GM21528 (cell line): ENCODE data around the gene TIFAB.
"Not testable (repeated sequence)": the region's sequence is repeated elsewhere in the genome, so short reads cannot be mapped to it uniquely, and the experiment has no call there.

Source experiments
- ATAC-seq: cut with Tn5 transposase; IDR thresholded peaks from one replicate; pipeline ENCODE4 v1.9.1; 2021; ENCODE audit warnings: mild to moderate bottlenecking, moderate library complexity; ENCODE audit not compliant: unreplicated experiment, low FRiP score

Gene TIFAB

DNA sequence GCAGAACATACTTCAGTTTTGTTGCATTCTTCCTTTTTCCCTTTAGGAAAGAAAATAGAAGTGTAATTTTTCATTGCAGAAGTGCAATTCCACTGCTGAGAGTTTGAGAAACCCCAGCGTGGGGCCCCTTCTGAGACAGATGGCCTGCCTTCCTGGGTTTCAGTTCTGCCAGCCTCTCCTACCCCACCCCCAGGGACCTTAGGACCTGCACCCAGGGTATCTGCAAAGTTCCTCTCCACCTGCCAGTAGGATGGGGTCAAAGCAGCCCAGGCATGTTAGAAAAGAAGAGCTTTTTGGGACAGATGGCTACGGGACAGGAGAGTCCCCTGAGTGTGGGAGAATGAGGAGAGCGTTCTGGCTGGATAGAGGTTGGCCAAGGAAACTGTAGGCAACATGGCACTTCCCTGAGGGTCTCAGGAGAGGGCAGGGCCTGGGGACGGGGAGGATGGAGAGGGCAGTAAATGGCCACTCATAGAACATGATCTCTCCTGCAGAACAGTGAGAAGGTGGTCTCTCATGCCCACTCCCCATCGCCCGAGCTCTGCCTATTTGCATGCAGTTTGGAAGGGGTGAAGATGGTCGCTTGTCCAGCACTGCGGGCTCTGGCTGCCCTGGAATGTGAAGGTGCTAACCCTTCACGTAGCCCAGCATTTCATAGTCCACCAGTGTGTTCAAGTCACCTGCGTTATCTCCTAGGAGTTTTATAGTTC is at the start of gene TIFAB:
Gene TIFAB, minus strand, starts transcription at position 31 of the 710 bp plus-strand sequence. CDS start 2,412 bp downstream, outside the sequence.
- no peak for ATAC-seq

DNA sequence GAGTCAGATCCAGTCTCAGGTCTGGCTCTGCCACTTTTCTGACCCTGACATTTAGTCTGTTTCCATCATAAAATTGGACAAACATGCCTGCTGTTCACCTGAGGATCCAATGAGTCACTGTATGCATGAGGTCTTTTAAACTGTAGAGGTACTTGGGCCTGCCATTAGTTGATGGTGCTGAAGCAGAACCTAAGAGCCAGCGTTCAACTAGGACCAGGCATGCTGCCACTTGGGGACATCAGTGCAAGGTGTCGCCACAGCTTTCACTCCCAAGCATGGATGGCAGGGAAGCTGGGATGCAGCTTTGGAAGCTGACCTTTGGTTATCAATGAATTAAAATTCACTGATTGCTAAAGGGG is 46.5 kb upstream of the TIFAB start:
- no peak for ATAC-seq

DNA sequence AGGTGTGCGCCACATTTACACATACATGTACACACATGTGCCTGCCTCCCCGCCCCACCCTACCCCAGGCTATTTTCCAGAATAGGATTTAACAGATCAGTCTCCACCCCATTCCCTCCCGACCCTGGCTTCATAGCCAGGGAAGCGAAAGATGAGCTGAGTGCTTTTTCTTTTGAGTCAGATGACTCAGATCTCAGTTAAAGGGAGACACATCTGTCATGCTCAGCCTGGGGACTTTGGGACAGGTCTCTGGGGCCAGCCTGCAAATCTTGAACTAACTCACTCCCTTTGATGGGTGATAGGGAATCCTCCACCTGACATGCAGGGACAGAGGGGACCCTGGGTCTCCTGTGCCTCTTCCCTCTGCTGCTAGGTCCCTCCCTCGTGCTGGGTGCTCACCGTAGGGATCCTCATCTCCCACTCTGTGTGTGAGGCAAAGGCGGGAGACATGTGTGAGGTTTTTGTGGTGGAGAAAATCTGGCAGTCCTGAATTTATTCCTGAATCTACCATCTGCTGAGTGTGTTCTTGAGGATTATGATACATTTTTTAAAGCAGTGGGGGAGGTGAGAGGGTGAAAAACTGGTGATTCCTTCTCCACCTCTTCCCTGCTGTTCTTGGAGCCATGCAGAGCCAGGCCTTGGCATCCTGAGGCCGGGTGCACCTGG is 46.0 kb upstream of the TIFAB start:
- ATAC-seq, result no peak

DNA sequence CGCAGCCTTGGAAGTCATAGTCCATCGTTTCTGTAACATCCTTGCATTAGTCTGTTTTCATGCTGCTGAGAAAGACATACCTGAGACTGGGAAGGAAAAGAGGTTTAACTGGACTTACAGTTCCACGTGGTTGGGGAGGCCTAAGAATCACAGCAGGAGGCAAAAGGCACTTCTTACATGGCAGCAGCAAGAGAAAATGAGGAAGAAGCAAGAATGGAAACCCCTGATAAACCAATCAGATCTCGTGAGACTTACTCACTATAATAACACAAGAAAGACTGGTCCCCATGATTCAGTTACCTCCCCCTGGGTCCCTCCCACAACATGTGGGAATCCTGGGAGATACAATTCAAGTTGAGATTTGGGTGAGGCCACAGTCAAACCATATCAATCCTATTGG is 43.4 kb upstream of the TIFAB start:
- not testable (repeated sequence) for ATAC-seq

GRCh38 chr5:135494196-135494595 is 42.0 kb upstream of the TIFAB start:
- no peak for ATAC-seq

DNA sequence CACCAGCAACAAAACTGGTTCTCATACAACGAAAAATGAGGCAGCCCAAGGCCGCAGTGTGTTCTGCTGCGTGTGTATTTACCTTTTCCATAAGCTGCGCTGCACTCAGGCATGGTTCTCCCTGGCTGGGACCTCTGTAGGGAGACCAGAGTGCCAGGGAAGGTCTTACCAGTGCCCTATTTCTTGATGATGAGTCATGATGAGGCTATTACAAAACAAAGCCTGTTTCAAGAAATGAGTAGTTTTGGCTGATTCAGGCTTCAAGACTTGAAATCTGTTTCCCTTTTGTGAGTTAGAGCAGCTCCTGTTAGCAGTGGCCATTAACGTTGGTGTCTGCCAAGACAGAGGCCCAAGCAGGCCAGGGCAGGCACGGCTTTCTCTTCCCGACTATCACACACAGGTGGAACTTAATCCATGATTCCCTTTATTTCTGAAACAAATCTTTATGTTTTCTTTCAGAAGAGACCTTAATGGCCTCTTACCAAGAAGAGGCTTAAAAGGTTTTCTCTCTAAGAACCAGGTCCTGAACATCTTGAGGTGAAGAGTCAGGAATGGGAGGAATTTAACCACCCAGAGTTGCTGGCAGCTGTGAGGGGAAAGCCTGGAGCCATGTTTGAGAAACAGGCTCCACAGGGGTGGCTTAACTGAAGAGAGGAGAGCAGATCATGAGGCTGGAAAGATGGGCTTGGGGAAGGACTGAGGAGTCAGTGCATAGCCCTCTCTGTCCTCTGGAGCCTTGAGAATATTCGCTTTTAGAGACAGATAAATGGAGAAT is 41.4 kb upstream of the TIFAB start:
- ATAC-seq, result no peak

GRCh38 chr5:135492319-135492626 is 40.1 kb upstream of the TIFAB start:
- ATAC-seq, result no peak

GRCh38 chr5:135491552-135492318 is 39.6 kb upstream of the TIFAB start:
- ATAC-seq, result no peak

- no peak for ATAC-seq
Measured at GRCh38 chr5:135491038-135491551, 38.9 kb upstream of the TIFAB start.

- no peak for ATAC-seq
Measured at GRCh38 chr5:135490245-135491037, 38.3 kb upstream of the TIFAB start.

GRCh38 chr5:135489466-135490244 is 37.5 kb upstream of the TIFAB start:
- no peak for ATAC-seq

GRCh38 chr5:135488727-135489465 is 36.7 kb upstream of the TIFAB start:
- ATAC-seq, result no peak

DNA sequence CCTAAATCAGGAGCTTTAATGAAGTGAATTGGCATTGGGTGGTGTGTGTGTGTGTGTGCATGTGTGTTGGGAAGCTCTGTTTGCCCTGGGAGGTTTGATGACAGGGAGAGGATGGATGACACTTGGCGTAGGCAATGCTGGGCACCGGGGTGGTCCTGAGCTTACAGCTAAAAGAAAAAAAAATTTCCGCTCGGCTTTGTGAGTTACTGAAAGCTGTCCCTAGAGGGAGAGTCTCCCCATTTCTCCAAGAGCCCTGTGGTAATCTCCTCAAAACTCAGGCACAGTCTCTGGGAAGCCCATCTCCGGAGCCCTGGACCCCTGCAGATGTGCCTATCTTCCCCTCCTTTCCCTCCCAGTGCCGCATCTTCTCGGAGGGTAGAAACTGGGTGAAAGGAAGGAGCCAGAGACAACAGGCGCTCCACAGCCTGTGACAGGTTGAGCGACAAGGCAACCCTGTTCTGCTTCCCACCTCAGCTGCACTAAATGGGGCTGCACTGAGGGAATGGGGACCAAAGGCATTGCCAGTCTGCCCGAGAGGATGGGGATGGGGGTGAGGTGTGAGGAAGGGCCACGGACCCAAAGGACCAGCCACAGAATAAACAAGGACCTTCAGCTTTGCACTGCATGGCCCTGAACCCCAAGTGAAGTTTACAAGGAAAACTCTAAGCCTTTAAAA is 35.8 kb upstream of the TIFAB start:
- ATAC-seq, result no peak

- no peak for ATAC-seq
Measured at GRCh38 chr5:135487037-135487395, 34.9 kb upstream of the TIFAB start.

DNA sequence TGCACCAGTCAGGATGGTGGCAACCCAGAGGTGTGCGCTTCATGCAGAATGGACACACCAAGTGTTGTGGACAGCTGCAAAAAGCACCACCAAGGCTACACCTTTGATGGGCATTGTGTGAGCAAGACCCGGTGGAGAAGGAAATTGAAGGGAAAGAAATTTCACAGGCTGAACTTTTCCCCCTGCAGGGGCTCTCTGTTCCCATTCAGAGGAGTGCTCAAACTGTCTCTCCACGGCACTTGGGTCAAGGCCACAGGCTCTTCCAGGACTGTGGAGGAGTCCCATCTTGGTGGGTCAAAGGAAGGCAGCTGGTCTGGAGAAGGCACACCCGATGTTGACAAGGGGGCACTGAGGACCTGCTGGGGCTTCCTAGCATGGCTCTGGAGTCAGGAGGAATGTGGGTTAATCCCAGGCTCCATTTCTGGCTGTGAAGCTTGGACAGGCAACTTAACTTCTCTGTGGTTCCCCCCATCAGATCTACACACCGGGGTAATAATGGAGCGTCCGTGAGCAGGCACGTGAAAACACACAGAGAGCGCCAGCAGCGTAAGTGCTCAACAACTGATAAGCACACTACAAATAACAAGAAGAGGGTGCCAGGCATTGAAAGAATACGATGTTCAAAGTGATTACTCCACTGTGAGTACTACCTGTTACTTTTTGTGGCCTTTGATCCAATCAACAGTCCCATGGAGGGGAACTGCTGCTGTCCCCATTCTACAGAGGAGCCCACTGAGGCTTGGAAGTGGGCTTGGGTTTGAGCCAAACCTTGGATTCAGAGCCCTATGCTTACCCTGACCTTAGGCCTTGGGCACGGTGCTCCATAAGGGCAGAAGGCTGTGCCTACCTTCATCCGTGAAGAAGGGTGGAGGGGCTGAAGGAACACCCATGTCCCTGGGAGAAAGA is 34.2 kb upstream of the TIFAB start:
- ATAC-seq, result no peak

- no peak for ATAC-seq
Measured at GRCh38 chr5:135484674-135485086, 32.5 kb upstream of the TIFAB start.

DNA sequence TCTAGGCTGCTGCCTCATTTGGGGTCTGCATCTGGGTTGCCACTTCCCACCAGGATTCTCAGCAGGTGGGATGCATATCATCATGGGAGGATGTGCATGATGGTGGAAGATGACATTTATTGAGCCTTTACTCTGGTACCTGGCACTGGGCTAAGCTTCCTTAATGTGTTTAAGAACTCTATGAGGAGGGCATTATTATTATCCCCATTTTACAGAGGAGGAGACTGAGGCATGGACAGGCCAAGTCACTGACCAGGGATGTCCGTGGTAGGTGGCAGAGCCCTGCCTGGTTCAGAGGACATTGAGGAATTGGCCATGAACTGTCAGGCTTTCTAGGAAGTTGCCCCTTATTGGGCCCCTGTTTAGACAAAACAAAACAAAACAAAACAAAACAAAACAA is 31.1 kb upstream of the TIFAB start:
- no peak for ATAC-seq
